ENCODE results near the gene L3MBTL1. TPM values are rescaled to one million over a fixed set of nuclear protein-coding genes. Genes with fewer than 3 reads are reported as not detected.

Gene L3MBTL1
- total RNA-seq, 1 experiment from 2014 or later = 21.6 TPM

- TF ChIP-seq ZFX (IDR thresholded peaks at IDR 0.05) (no peak), POLR2AphosphoS5 (IDR thresholded peaks at IDR 0.05; ENCODE audit: low read depth, low read length) (no peak)
These were observed 33.7 kb downstream of the L3MBTL1 start (continued) for GRCh38 chr20:43541214-43541613.

- Histone ChIP-seq H3K27ac (ENCODE audit: low read depth, low read length) (no peak overlapping the region), H3K4me2 (ENCODE audit: low read length) (no peak overlapping the region), H2AFZ (ENCODE audit: low read depth, low read length, poor library complexity, severe bottlenecking) (no peak overlapping the region), H3K9me2 (ENCODE audit: insufficient read depth) (no peaks in the 10 kb centered on the region), H3K9me3 (ENCODE audit: control insufficient read depth in 1 of 2, insufficient read depth in 1 of 2, low read depth in 1 of 2, low read length in 2 of 2) (no peaks in the 10 kb centered on the region; a peak in 1 of 4 replicates), H3K27me3 (ENCODE audit: insufficient read depth, low read length) (no peaks in the 10 kb centered on the region), H3K9ac (ENCODE audit: low read length) (no peak overlapping the region), H3K36me3 (ENCODE audit: control insufficient read depth in 1 of 2, insufficient read depth in 2 of 2, low read length in 2 of 2) (peaks cover 0 to 7% of the 10 kb centered on the region in 2 experiments; a peak in 1 of 4 replicates), H3K4me1 (ENCODE audit: control insufficient read depth in 1 of 2, insufficient read depth in 2 of 2, low read length in 2 of 2) (no peaks in the 10 kb centered on the region), H4K20me1 (ENCODE audit: insufficient read depth) (no peaks in the 10 kb centered on the region), H3K4me3 (replicated peaks in 1 of 2; ENCODE audit: low read depth in 1 of 2, low read length in 2 of 2) (no peak overlapping the region), H3K79me2 (ENCODE audit: insufficient read depth, low read length) (no peaks in the 10 kb centered on the region)
- TF ChIP-seq ZNF274 (IDR thresholded peaks at IDR 0.05; ENCODE audit: low read depth, low read length) = no peak
- no peak for TF ChIP-seq EZH2 (IDR thresholded peaks at IDR 0.05)
- no peak for TF ChIP-seq ATF3 (IDR thresholded peaks at IDR 0.05)
- no peak for TF ChIP-seq EGR1 (IDR thresholded peaks at IDR 0.05; ENCODE audit: low read depth)
- no peak for TF ChIP-seq ELF1 (IDR thresholded peaks at IDR 0.05; ENCODE audit: borderline replicate concordance, low read depth)
- no peak for TF ChIP-seq EZH2phosphoT487 (IDR thresholded peaks at IDR 0.05; ENCODE audit: borderline replicate concordance)
- no peak for TF ChIP-seq RAD21 (IDR thresholded peaks at IDR 0.05; ENCODE audit: low read depth)
- CTCF ChIA-PET = interaction anchor here (0.7 kb wide), 1 partner anchor 62 kb away, joined by 4 read pairs; no protein-coding TSS in a partner anchor
- ATAC-seq (no peak), DNase-seq (ENCODE audit: low read depth, low spot score) (no peak)
- RAD21 ChIA-PET (ENCODE audit: low non-redundant PET in 1 of 2, low total read pairs in 2 of 2, uncharacterized antibody in 2 of 2, unreplicated experiment in 2 of 2) = no interaction called here
- intact Hi-C loops (cut with micrococcal nuclease) = no loop called here
- BruUV-seq (replicated peaks) = no TSS peak
- POLR2A ChIA-PET = interaction anchor here (0.7 kb wide), 1 partner anchor 16 kb away, joined by 3 read pairs; no protein-coding TSS in a partner anchor
These were observed 34.7 kb downstream of the L3MBTL1 start for GRCh38 chr20:43542161-43542560.

GRCh38 chr20:43542674-43543073, 35.2 kb downstream of the L3MBTL1 start:
- no peak overlapping the region for H3K27ac ChIP-seq (ENCODE audit: low read depth, low read length)
- RAD21 ChIA-PET (ENCODE audit: low non-redundant PET in 1 of 2, low total read pairs in 2 of 2, uncharacterized antibody in 2 of 2, unreplicated experiment in 2 of 2) = no interaction called here
- no peaks in the 10 kb centered on the region for H3K4me1 ChIP-seq (ENCODE audit: control insufficient read depth in 1 of 2, insufficient read depth in 2 of 2, low read length in 2 of 2)
- POLR2A ChIA-PET = interaction anchor here (0.7 kb wide), 1 partner anchor 15 kb away, joined by 3 read pairs; no protein-coding TSS in a partner anchor
- DNase-seq (ENCODE audit: low read depth, low spot score) (no peak), ATAC-seq (no peak)
- no peak overlapping the region for H2AFZ ChIP-seq (ENCODE audit: low read depth, low read length, poor library complexity, severe bottlenecking)
- H3K79me2 ChIP-seq (ENCODE audit: insufficient read depth, low read length) = no peaks in the 10 kb centered on the region
- H3K36me3 ChIP-seq (ENCODE audit: control insufficient read depth in 1 of 2, insufficient read depth in 2 of 2, low read length in 2 of 2) = peaks cover 0 to 7% of the 10 kb centered on the region in 2 experiments; a peak in 1 of 4 replicates
- intact Hi-C loops (cut with micrococcal nuclease) = no loop called here
- H3K9me3 ChIP-seq (ENCODE audit: control insufficient read depth in 1 of 2, insufficient read depth in 1 of 2, low read depth in 1 of 2, low read length in 2 of 2) = no peaks in the 10 kb centered on the region; a peak in 1 of 4 replicates
- no peak overlapping the region for H3K4me2 ChIP-seq (ENCODE audit: low read length)
- no peak overlapping the region for H3K4me3 ChIP-seq (replicated peaks in 1 of 2; ENCODE audit: low read depth in 1 of 2, low read length in 2 of 2)
- CTCF ChIA-PET = interaction anchor here (0.7 kb wide), 2 partner anchors 35 to 62 kb away, joined by 3 to 4 read pairs; partner anchors contain the start of gene L3MBTL1
- H4K20me1 ChIP-seq (ENCODE audit: insufficient read depth) = no peaks in the 10 kb centered on the region
- no peaks in the 10 kb centered on the region for H3K27me3 ChIP-seq (ENCODE audit: insufficient read depth, low read length)
- H3K9me2 ChIP-seq (ENCODE audit: insufficient read depth) = no peaks in the 10 kb centered on the region
- H3K9ac ChIP-seq (ENCODE audit: low read length) = no peak overlapping the region
- no TSS peak for BruUV-seq (replicated peaks)
- no peak for TF ChIP-seq ELF1 (IDR thresholded peaks at IDR 0.05; ENCODE audit: borderline replicate concordance, low read depth)
- no peak for TF ChIP-seq ZBTB33 (IDR thresholded peaks at IDR 0.05; ENCODE audit: extremely low read depth, insufficient replicate concordance, low read length)
- no peak for TF ChIP-seq EZH2phosphoT487 (IDR thresholded peaks at IDR 0.05; ENCODE audit: borderline replicate concordance)
- TF ChIP-seq SRF (IDR thresholded peaks at IDR 0.05; ENCODE audit: low read depth) = no peak
- no peak for TF ChIP-seq POLR2AphosphoS5 (IDR thresholded peaks at IDR 0.05; ENCODE audit: low read depth, low read length)
- no peak for TF ChIP-seq EGR1 (IDR thresholded peaks at IDR 0.05; ENCODE audit: low read depth)
- no peak for TF ChIP-seq REST (IDR thresholded peaks at IDR 0.05; ENCODE audit: low read depth)
- no peak for TF ChIP-seq CEBPB (IDR thresholded peaks at IDR 0.05; ENCODE audit: low read depth)

Data from HCT116 (cell line).